GM06990 (cell line): ENCODE data around the gene HK2.
"Not testable (repeated sequence)": the region's sequence is repeated elsewhere in the genome, so short reads cannot be mapped to it uniquely, and the experiment has no call there.

Experiments used
- DNase-seq: peaks from one replicate; pipeline ENCODE4 v3.0.0-alpha.2; 2011; ENCODE audit not compliant: insufficient read length; ENCODE audit errors: extremely low read depth
- H3K27me3 ChIP-seq: replicated peaks from 2 replicates; pipeline ENCODE4 v1.6.0; 2011; ENCODE audit warnings: low read length; ENCODE audit not compliant: control insufficient read depth, insufficient read depth
- H3K36me3 ChIP-seq: 2 replicates; pipeline ENCODE4 v1.5.1; 2011; ENCODE audit warnings: low read length; ENCODE audit not compliant: control insufficient read depth, insufficient read depth
- H3K4me3 ChIP-seq: replicated peaks from 2 replicates; pipeline ENCODE4 v1.5.1; 2011; ENCODE audit warnings: low read depth, mild to moderate bottlenecking, control low read depth, low read length
- TF ChIP-seq, protein P1 (sequence below): IDR thresholded peaks from 2 replicates; pipeline ENCODE4 v1.5.1; 2011; ENCODE audit warnings: low read length, control low read depth, mild to moderate bottlenecking, inconsistent platforms; ENCODE audit not compliant: insufficient read depth, poor library complexity, severe bottlenecking

Gene HK2

DNA sequence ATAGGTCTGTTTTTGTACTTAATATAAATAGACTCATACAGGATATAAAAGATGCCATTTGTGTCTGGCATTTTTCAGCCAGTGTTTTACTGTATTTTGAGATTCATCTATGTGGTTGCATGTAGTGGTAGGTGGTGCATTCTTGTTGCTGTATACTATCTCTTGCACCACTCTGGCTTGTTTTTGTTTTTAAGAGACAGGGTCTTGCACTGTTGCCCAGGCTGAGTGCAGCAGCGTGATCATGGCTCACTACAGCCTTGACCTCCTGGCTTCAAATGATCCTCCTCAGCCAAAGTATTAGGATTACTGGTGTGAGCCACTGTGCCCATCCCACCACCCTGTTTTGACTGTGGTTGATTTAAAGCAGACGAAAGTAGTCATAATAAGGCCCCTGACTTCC is 12.6 kb downstream of the HK2 start:
- no peak for DNase-seq
- H3K27me3 ChIP-seq, result no peaks in the 10 kb centered on the region
- H3K4me3 ChIP-seq, result no peak overlapping the region
- TF ChIP-seq, protein P1, sequence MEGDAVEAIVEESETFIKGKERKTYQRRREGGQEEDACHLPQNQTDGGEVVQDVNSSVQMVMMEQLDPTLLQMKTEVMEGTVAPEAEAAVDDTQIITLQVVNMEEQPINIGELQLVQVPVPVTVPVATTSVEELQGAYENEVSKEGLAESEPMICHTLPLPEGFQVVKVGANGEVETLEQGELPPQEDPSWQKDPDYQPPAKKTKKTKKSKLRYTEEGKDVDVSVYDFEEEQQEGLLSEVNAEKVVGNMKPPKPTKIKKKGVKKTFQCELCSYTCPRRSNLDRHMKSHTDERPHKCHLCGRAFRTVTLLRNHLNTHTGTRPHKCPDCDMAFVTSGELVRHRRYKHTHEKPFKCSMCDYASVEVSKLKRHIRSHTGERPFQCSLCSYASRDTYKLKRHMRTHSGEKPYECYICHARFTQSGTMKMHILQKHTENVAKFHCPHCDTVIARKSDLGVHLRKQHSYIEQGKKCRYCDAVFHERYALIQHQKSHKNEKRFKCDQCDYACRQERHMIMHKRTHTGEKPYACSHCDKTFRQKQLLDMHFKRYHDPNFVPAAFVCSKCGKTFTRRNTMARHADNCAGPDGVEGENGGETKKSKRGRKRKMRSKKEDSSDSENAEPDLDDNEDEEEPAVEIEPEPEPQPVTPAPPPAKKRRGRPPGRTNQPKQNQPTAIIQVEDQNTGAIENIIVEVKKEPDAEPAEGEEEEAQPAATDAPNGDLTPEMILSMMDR, result no peak
- no peaks in the 10 kb centered on the region; the same call in 1 of the 2 replicates for H3K36me3 ChIP-seq

DNA sequence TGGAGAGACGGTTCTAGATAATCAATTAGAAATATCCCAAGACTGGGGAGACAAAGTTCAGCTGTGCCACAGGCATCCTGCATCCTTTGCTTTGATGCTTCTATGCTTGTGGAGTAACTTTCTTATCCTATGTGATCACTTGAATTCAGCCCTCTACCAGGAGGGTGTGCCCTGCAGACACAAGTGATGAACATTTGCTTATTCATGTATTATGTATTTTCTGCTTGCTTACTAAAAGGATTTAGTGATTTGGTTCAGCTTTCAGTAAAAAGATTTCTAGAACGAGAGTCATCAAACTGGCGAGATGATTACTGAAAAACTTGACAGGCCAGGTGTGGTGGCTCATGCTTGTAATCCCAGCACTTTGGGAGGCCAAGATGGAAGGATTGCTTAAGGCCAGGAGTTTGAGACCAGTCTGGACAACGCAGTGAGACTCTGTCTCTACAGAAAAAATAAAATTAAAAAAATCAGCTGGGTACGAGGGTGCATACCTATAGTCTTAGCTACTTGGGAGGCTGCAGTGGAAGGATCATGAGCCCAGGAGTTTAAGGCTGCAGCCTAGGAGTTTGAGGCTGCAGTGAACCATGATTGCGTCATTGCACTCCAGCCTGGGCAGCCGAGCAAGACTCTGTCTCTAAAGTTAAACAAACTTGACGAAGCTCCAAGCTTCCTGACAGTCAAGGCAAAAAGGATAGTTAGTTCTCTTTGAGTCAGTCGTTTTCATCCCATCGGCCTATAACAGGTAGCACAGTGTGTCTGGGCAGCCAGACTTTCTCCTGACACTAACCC is 13.3 kb downstream of the HK2 start:
- Histone ChIP-seq H3K4me3 (no peak overlapping the region), H3K27me3 (no peaks in the 10 kb centered on the region), H3K36me3 (peaks cover 3% of the 10 kb centered on the region; the same call in 1 of the 2 replicates)
- TF ChIP-seq, protein P1, result no peak
- DNase-seq, result no peak

DNA sequence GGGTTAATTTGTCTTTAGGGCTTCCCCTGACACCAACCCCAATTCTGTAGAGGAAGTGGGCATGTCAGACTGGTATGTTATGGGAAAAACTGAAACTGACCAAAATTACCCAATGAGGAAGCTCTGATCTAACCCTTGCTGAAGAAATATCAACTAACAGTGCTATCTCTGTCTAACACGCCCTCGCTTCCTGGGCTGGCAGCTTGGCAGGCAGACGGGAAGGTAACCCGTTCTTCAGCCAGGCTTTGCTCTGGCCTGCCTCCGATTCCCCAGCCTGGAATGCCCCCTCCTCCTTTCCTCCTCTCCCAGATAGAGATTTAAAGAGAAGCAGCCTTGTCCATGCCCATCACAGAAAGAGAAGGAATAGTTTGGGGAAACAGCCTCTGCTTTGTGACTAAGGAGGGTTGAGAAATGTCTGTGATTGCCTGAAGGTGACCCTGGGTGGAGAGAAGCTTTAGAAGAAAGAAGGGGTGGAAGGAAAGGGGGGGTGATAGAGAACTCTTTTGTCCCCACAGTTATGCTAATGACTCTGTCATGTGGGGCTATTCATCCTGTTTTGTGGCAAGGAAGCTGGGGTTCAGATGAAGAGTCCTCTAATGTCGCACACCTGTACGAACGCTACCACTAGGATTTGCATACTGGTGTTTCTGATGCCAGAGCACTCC is 15.4 kb downstream of the HK2 start:
- H3K27me3 ChIP-seq, result no peaks in the 10 kb centered on the region
- TF ChIP-seq, protein P1, result no peak
- peaks cover 7% of the 10 kb centered on the region for H3K36me3 ChIP-seq
- peak overlapping the region; percentile 44 for H3K4me3 ChIP-seq
- DNase-seq, result peak; percentile 44

- Histone ChIP-seq H3K36me3 (peaks cover 9% of the 10 kb centered on the region), H3K4me3 (no peak overlapping the region), H3K27me3 (no peaks in the 10 kb centered on the region)
- no peak for DNase-seq
- TF ChIP-seq, protein P1, result no peak
These were observed 16.7 kb downstream of the HK2 start for GRCh38 chr2:74850496-74851190.

GRCh38 chr2:74851191-74851566 is 17.3 kb downstream of the HK2 start:
- DNase-seq, result no peak
- Histone ChIP-seq H3K36me3 (peaks cover 12% of the 10 kb centered on the region), H3K27me3 (no peaks in the 10 kb centered on the region), H3K4me3 (no peak overlapping the region)
- TF ChIP-seq, protein P1, result no peak

DNA sequence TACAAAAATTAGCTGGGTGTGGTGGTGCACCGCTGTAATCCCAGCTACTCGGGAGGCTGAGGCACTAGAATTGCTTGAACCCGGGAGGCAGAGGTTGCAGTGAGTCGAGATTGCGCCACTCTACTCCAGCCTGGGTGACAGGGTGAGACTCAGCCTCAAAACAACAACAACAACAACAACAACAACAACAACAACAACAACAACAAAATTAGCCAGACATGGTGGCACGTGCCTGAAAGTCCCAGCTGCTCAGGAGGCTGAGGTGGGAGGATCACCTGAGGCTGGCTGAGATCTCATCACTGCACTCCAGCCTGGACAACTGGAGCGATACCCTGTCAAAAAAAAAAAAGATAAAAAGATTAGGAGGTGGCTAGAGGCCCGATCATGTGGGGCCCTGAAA is 19.4 kb downstream of the HK2 start:
- DNase-seq, H3K27me3 ChIP-seq, H3K4me3 ChIP-seq: not testable (repeated sequence)
- peaks cover 12% of the 10 kb centered on the region for H3K36me3 ChIP-seq
